ENCODE results near the gene EYS.

- TF ChIP-seq CTCF (IDR thresholded peaks at IDR 0.05) (no peak), POLR2A (IDR thresholded peaks at IDR 0.05) (no peak)
These were observed 1297.1 kb downstream of the EYS start for GRCh38 chr6:64409948-64410347.
